HG03196 (cell line): ENCODE data around the gene CASK.

ENCODE experiments used
- ATAC-seq: cut with Tn5 transposase; IDR thresholded peaks from one replicate; pipeline ENCODE4 v1.9.1; 2021; ENCODE audit not compliant: unreplicated experiment

Gene CASK

DNA sequence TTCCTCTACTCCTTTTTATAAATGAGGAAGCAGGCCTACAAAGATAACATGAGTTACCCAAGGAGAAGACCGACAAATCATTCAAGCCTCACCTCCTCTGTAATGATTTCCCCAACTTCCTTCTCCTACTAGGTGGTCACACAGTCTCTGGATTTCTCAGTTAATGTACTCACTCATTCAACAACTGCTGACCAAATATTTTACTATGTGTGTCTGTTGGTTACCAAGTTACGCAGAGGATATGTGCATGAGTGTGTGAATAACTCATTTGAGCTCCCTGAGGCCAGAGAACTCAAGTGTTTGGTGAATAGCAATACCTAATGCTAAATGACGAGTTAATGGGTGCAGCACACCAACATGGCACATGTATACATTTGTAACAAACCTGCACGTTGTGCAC, 10.4 kb downstream of the CASK start:
- no peak for ATAC-seq

GRCh38 chrX:41909068-41909467, 14.3 kb downstream of the CASK start:
- no peak for ATAC-seq

- no peak for ATAC-seq
Observed at GRCh38 chrX:41906515-41907187, 16.7 kb downstream of the CASK start.

GRCh38 chrX:41903544-41903943, 19.8 kb downstream of the CASK start:
- no peak for ATAC-seq

GRCh38 chrX:41900321-41900720, 23.0 kb downstream of the CASK start:
- no peak for ATAC-seq

- no peak for ATAC-seq
Observed at GRCh38 chrX:41895826-41896225, 27.5 kb downstream of the CASK start.

- no peak for ATAC-seq
Observed at GRCh38 chrX:41890026-41890423, 33.3 kb downstream of the CASK start.

DNA sequence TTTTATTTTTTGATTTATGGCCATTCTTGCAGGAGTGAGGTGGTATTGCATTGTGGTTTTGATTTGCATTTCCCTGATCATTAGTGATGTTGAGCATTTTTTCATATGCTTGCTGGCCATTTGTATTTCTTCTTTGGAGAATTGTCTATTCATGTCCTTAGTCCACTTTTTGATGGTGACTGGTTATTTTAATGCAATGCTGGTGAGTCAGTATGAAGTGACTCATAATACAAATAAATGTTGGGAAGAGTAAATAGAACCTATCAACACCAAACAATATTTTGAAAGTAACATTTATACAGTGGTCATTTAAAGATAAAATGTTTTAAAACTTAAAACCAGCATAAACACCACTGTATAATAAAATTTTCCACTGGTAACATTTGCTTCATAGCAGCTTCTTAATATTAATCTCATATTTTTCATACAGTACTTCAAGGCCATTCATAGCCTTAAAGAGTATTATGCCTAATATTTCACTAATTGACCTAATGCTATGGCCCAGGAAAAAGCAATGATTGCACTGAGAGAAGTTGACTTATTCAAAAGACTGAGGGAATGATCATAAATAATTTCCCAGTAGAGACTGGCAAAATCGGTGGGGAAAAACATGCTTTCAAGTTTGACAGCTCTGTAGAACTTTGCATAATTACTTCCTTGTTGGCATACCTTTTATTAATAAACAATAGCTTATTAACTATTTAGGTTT, 33.9 kb downstream of the CASK start:
- no peak for ATAC-seq

DNA sequence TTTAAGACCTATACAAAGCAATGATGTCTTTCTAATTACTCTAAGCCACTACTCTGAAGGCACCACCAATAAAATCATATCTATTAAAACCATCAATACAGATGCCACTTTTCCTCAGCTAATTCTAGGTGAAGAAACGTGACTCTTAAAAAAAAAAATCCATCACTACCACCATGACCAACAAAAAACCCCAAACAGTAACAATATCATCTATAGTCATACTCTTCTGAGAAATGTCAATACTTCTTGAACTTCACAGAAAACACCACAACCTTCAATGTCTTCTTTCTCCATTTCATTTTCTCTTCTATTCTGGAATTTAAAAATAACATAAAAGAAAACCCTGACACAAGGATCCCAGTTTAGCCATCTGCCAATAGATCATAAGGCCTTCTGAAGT, 35.7 kb downstream of the CASK start:
- no peak for ATAC-seq

DNA sequence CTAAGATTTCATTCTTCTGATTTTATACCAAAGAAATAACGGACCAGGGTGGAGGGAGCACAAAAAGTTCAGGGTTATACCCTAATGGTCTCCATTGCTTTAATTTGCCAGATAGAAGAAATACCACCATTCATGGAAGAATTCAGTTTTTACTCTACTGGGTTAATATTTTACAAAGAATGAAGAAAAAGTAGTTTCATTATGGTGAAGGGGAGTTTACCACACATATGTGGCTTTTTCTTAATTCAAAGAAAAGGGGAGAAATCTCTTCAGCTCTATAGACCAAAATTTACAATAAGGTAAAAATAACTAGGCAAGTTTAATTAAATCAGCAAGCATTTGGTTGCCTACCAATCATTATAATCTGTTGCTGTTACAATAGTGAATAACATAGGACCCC, 37.6 kb downstream of the CASK start:
- no peak for ATAC-seq

DNA sequence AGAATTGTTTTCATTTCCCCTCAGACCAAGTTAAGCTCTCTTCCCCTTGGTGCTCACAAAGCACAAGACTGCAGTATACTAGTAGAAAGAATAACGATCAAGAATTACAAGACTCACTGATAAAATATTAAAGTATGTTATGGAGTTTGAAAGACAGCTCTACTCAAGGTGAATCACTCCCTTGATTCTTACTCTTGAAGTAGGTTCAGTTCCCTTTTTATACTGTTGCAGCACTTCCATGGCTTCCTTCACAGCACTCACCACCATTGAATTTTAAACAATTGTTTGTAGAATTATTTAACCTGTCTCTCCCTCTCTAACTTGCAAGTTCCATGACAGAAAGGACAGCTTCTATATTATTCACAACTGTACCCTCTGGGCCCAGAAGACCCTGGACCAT, 42.2 kb downstream of the CASK start:
- ATAC-seq, result no peak

- no peak for ATAC-seq
Observed at GRCh38 chrX:41877167-41877566, 46.2 kb downstream of the CASK start.

- ATAC-seq, result no peak
Observed at GRCh38 chrX:41875142-41875541, 48.2 kb downstream of the CASK start.

- no peak for ATAC-seq
Observed at GRCh38 chrX:41870719-41871151, 52.6 kb downstream of the CASK start.

DNA sequence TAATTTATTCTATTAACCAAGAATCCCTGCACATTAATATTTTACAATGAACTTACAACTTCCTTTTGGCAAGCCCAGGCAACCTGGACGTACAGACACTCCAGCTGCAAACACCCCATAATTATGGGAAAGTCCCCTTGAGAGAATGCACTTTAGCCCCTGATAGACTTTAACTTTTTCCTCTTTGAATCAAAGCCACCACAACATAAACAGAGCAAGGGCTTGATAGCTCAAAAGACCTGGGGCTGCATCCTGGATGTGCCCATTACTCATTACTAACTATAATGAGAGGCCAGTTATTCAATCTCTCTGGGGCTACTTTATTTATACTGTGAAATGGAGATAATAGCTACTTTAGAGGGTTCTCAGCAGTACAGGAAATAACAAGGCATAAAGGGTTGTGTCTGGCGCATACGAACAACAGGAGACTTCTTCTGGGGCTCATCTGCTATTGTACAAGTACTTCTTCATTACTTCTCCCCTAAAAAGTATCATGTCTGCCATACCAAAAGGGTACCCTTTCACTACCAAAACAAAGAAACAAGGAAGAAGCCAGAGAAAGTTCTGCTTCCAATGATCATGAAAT, 54.9 kb downstream of the CASK start:
- no peak for ATAC-seq

DNA sequence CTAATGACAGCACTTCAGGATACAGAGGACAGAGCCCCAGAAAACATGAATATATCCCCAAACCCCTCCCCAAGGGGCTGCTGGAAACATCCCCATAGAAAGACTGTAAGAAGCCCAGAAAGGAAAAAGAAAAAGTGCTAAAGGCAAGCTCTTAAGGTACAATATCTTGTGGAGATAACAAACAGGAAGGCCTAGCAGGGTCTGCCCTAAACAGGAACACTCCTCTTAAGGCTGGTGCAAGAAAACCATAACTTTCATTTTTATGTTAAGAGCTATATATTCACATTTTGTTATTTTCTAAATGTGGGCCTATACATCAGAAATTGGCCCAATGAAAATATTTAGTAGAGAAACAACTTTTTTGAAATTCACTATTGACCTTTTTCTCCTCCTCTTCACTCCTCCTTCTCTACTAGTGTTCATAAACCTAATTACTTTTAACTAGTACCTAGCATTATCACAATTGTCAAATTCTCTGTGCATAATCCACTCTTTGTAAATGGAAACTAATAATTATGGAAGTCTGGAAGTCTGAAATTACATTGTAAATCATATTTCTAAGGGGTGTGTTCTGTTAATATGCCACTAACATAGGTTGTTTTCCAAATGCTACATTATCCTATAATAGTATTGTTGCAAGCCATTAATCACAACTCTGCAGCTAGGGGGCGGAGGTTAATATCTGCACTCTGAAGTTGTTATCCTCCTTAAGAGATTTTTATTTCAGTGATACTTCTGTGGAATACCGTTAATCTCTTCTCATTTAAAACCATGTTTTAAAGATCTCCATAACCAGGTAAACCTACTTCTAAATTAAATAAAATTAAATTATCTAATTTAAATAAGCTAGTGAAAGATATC, 59.8 kb downstream of the CASK start:
- ATAC-seq, result no peak

GRCh38 chrX:41862562-41863184, 60.7 kb downstream of the CASK start:
- no peak for ATAC-seq

DNA sequence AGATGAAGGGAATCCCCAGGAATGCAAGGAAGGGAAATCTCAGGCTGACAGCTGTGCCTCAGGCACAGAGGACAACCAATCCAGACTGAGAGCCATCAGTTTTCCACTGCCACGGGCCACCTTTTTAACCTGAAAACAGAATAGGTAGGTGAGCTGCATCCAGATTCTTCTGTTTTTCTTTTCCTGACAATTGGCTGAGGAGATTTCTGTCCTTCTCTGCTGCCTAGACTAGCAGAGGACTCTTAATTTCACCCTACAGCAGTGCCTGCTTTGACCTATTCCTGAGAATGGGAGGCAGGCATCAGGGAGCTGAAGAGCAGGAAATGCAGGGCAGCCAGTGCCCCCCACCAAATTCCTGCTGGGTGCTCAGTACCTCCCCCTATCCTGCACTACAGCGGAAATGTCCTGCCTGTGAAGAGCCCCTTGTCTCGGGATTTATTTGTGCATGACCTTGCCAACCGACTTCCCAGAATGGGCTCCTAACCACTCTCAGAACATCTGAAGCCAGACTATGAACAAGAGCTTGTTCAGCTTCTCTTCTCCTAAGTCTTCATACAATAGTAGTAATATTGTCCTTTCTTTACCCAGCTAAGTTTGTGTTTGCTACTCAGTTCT, 65.1 kb downstream of the CASK start:
- no peak for ATAC-seq

DNA sequence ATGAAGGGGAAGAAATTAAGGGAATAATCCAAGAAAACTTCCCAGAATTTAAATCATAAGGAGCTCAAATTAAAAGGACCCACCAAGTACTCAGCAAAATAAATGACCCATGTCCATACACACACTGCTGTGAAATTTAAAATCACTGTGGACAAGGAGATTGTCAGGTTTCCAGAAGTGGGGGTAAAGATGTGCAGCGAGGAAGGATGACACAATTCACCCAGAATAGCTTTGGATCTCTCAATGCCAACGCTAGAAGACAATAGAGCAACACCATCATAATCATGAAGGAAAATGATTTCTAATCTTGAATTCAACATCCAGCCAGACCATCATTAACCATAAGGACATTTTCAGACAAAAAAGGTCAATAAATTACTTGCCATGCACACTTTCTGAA, 65.7 kb downstream of the CASK start:
- no peak for ATAC-seq

DNA sequence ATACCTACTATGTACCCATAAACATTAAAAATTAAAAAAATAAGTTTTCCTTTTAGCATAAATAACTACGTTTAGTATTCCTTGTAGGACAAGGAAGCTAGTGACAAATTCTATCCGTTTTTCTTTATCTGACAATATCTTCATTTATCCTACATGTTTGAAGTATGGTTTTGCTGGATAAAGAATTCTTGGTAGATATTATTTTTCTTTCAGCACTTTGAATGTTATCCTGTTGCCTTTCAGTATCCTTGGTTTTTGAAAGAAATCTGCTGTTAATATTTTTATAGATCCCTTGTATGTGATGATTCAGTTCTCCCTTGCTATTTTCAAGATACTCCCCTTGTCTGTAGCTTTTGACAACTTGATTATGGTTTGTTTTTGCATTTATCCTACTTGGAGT, 76.6 kb downstream of the CASK start:
- ATAC-seq, result no peak
